Measurements from ENCODE around the gene THBS2. TPM values are rescaled to one million over a fixed set of nuclear protein-coding genes. Genes with fewer than 3 reads are reported as not detected.

THBS2 gene
- total and polyA plus RNA-seq, 2 donors (not counting 1 experiment from before 2014, with no cell fraction given), result 86.5 to 269 TPM

DNA sequence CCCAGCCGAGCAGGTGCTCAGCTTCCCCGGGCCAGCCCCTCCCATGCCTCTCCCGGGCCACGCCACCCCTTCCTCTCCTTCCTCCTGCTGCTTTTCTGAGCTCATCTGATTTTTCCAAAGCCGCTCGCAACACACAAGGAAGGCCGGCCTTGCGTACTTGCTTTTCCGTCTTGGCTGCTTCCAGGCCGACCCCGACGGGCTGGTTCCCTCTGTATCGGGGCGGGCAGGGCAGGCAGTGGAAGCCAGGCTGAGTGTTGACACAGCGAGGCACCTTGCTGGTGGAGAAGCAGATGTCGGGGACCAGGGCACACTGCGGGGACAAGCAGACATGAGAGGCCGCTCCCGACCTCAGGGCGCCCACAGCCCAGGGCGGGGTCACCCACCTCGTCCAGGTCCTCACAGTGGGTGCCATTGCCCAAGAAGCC is 21.1 kb downstream of the THBS2 start:
- Histone ChIP-seq H4K20me1 (ENCODE audit: control insufficient read depth, extremely low read depth, insufficient read depth, low read length) (no peaks in the 10 kb centered on the region), H3K9me3 (ENCODE audit: control insufficient read depth, insufficient read depth, low read depth, low read length) (no peaks in the 10 kb centered on the region), H3K36me3 (ENCODE audit: control insufficient read depth, insufficient read depth, low read length) (peaks cover 27% of the 10 kb centered on the region), H3K27me3 (ENCODE audit: control insufficient read depth, insufficient read depth, low read length) (no peaks in the 10 kb centered on the region), H3K4me2 (ENCODE audit: extremely low read depth, insufficient read depth, low read length) (no peak overlapping the region), H3K27ac (ENCODE audit: insufficient read depth, low read length) (no peak overlapping the region), H2AFZ (ENCODE audit: low read length) (no peak overlapping the region), H3K9ac (ENCODE audit: insufficient read depth, low read length) (no peak overlapping the region), H3K4me1 (ENCODE audit: control insufficient read depth, extremely low read depth, insufficient read depth, low read length) (no peaks in the 10 kb centered on the region), H3K79me2 (ENCODE audit: control insufficient read depth, insufficient read depth, low read length) (no peaks in the 10 kb centered on the region), H3K4me3 (replicated peaks in 1 of 4; ENCODE audit: control extremely low read depth in 1 of 4, insufficient read depth in 1 of 4, low read depth in 3 of 4, low read length in 4 of 4) (no peak overlapping the region)
- no peak for TF ChIP-seq CTCF (conservative IDR thresholded peaks at IDR 0.05 in 1 of 2, IDR thresholded peaks at IDR 0.05 in 1 of 2; ENCODE audit: low read depth in 1 of 2, low read length in 2 of 2)
- TF ChIP-seq EZH2 (IDR thresholded peaks at IDR 0.05; ENCODE audit: low read length, missing control alignments), result no peak
- DNase-seq (ENCODE audit: low read depth in 2 of 2), result no peak

- Histone ChIP-seq H3K9ac (ENCODE audit: insufficient read depth, low read length) (no peak overlapping the region), H3K27me3 (ENCODE audit: control insufficient read depth, insufficient read depth, low read length) (no peaks in the 10 kb centered on the region), H3K9me3 (ENCODE audit: control insufficient read depth, insufficient read depth, low read depth, low read length) (no peaks in the 10 kb centered on the region), H3K79me2 (ENCODE audit: control insufficient read depth, insufficient read depth, low read length) (no peaks in the 10 kb centered on the region), H3K36me3 (ENCODE audit: control insufficient read depth, insufficient read depth, low read length) (peaks cover 26% of the 10 kb centered on the region), H3K4me3 (replicated peaks in 1 of 4; ENCODE audit: control extremely low read depth in 1 of 4, insufficient read depth in 1 of 4, low read depth in 3 of 4, low read length in 4 of 4) (no peak overlapping the region), H3K4me2 (ENCODE audit: extremely low read depth, insufficient read depth, low read length) (no peak overlapping the region), H2AFZ (ENCODE audit: low read length) (no peak overlapping the region), H4K20me1 (ENCODE audit: control insufficient read depth, extremely low read depth, insufficient read depth, low read length) (no peaks in the 10 kb centered on the region), H3K4me1 (ENCODE audit: control insufficient read depth, extremely low read depth, insufficient read depth, low read length) (no peaks in the 10 kb centered on the region), H3K27ac (ENCODE audit: insufficient read depth, low read length) (no peak overlapping the region)
- DNase-seq (ENCODE audit: low read depth in 2 of 2), result no peak
- TF ChIP-seq CTCF (conservative IDR thresholded peaks at IDR 0.05 in 1 of 2, IDR thresholded peaks at IDR 0.05 in 1 of 2; ENCODE audit: low read depth in 1 of 2, low read length in 2 of 2) (no peak), EZH2 (IDR thresholded peaks at IDR 0.05; ENCODE audit: low read length, missing control alignments) (no peak)
Observed at GRCh38 chr6:169231790-169232506, 21.7 kb downstream of the THBS2 start.

GRCh38 chr6:169230946-169231789 is 22.5 kb downstream of the THBS2 start:
- no peak for TF ChIP-seq EZH2 (IDR thresholded peaks at IDR 0.05; ENCODE audit: low read length, missing control alignments)
- no peak for TF ChIP-seq CTCF (conservative IDR thresholded peaks at IDR 0.05 in 1 of 2, IDR thresholded peaks at IDR 0.05 in 1 of 2; ENCODE audit: low read depth in 1 of 2, low read length in 2 of 2)
- no peaks in the 10 kb centered on the region for H3K9me3 ChIP-seq (ENCODE audit: control insufficient read depth, insufficient read depth, low read depth, low read length)
- H3K36me3 ChIP-seq (ENCODE audit: control insufficient read depth, insufficient read depth, low read length), result peaks cover 28% of the 10 kb centered on the region

More at GRCh38 chr6:169230946-169231789, 22.5 kb downstream of the THBS2 start:
- no peak overlapping the region for H3K4me3 ChIP-seq (replicated peaks in 1 of 4; ENCODE audit: control extremely low read depth in 1 of 4, insufficient read depth in 1 of 4, low read depth in 3 of 4, low read length in 4 of 4)
- no peak overlapping the region for H3K27ac ChIP-seq (ENCODE audit: insufficient read depth, low read length)
- no peak overlapping the region for H2AFZ ChIP-seq (ENCODE audit: low read length)
- H3K4me1 ChIP-seq (ENCODE audit: control insufficient read depth, extremely low read depth, insufficient read depth, low read length), result no peaks in the 10 kb centered on the region
- no peaks in the 10 kb centered on the region for H4K20me1 ChIP-seq (ENCODE audit: control insufficient read depth, extremely low read depth, insufficient read depth, low read length)
- H3K79me2 ChIP-seq (ENCODE audit: control insufficient read depth, insufficient read depth, low read length), result no peaks in the 10 kb centered on the region
- H3K27me3 ChIP-seq (ENCODE audit: control insufficient read depth, insufficient read depth, low read length), result no peaks in the 10 kb centered on the region
- no peak for DNase-seq (ENCODE audit: low read depth in 2 of 2)
- no peak overlapping the region for H3K4me2 ChIP-seq (ENCODE audit: extremely low read depth, insufficient read depth, low read length)
- H3K9ac ChIP-seq (ENCODE audit: insufficient read depth, low read length), result no peak overlapping the region

All from fibroblast of lung (primary cell).